ENCODE results near the gene ADSL.
A peak's percentile ranks its signal among the peaks of the same experiment; 100 is the strongest.

ADSL gene

DNA sequence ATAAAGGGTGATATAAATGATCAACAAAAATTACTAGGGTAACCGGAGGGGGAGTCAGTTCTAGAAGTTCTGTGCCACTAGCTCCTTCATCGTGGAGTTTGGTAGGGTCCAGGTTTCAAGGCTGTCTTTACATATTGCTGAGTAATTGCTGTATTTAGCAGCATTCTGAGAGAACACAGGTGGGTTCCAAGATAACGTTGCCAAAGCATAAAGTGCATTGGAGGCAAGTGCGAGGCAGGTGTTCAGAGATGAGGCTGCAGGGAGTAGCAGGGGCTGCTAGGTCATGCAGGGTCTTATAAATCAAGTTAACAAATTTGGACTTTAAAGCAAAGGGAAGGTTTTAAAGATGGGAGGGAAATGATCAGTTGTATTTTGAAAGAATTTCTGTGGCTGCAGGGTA is 41.9 kb downstream of the ADSL start:
- Histone ChIP-seq H3K27ac (ENCODE audit: low read length) (no peak overlapping the region), H3K4me3 (ENCODE audit: low read length) (no peak overlapping the region), H3K27me3 (ENCODE audit: control insufficient read depth, insufficient read depth, low read length) (no peaks in the 10 kb centered on the region), H3K4me1 (ENCODE audit: control insufficient read depth, insufficient read depth, low read length) (no peaks in the 10 kb centered on the region), H3K9me3 (ENCODE audit: control insufficient read depth, insufficient read depth, low read length) (no peaks in the 10 kb centered on the region), H3K36me3 (ENCODE audit: control insufficient read depth, insufficient read depth, low read length) (no peaks in the 10 kb centered on the region)
- DNase-seq (ENCODE audit: low read depth, low spot score), result no peak
- WGBS (ENCODE audit: insufficient coverage, insufficient read length), result no CpG with 5 or more reads among the region's 4 CpGs

DNA sequence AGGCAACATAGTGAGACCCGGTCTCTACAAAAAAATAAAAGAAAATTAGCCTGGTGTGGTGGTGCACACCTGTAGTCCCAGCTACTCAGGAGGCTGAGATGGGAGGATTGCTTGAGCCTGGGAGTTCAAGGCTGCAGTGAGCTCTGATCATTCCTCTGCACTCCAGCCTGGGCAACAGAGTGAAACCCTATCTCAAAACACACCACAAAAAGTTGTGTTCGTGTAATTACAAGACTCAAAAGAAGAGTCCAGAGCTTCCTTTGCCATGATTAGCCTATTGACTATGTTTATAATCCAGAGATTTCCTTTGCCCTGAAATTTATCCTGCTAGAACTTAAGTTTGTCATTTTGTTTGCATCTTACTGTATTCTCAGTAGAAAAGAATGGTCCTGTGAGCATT is 45.1 kb downstream of the ADSL start:
- no peaks in the 10 kb centered on the region for H3K4me1 ChIP-seq (ENCODE audit: control insufficient read depth, insufficient read depth, low read length)
- no CpG with 5 or more reads among the region's 2 CpGs for WGBS (ENCODE audit: insufficient coverage, insufficient read length)
- DNase-seq (ENCODE audit: low read depth, low spot score), result no peak
- H3K27me3 ChIP-seq (ENCODE audit: control insufficient read depth, insufficient read depth, low read length), result no peaks in the 10 kb centered on the region
- H3K4me3 ChIP-seq (ENCODE audit: low read length), result no peak overlapping the region
- H3K9me3 ChIP-seq (ENCODE audit: control insufficient read depth, insufficient read depth, low read length), result no peaks in the 10 kb centered on the region
- H3K27ac ChIP-seq (ENCODE audit: low read length), result no peak overlapping the region
- no peaks in the 10 kb centered on the region for H3K36me3 ChIP-seq (ENCODE audit: control insufficient read depth, insufficient read depth, low read length)

DNA sequence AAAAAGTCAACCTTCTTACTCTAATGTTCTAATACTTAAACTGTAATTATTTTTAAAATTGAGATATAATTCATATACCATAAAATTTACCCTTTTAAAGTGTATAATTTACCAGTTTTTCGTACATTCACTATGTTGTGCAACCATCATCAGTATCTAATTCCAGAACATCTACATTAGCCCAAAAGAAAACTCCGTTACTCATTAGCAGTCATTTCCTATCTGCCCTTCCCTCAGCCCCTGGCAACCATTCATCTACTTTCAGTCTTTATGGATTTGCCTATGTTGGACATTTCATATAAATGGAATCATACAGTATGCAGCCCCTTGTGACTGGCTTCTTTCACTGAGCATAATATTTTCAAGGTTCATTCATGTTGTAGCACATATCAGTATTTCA is 46.3 kb downstream of the ADSL start:
- Histone ChIP-seq H3K27ac (ENCODE audit: low read length) (no peak overlapping the region), H3K36me3 (ENCODE audit: control insufficient read depth, insufficient read depth, low read length) (no peaks in the 10 kb centered on the region), H3K9me3 (ENCODE audit: control insufficient read depth, insufficient read depth, low read length) (no peaks in the 10 kb centered on the region), H3K4me1 (ENCODE audit: control insufficient read depth, insufficient read depth, low read length) (no peaks in the 10 kb centered on the region), H3K4me3 (ENCODE audit: low read length) (no peak overlapping the region), H3K27me3 (ENCODE audit: control insufficient read depth, insufficient read depth, low read length) (no peaks in the 10 kb centered on the region)
- no CpG with 5 or more reads among the region's 2 CpGs for WGBS (ENCODE audit: insufficient coverage, insufficient read length)
- no peak for DNase-seq (ENCODE audit: low read depth, low spot score)

DNA sequence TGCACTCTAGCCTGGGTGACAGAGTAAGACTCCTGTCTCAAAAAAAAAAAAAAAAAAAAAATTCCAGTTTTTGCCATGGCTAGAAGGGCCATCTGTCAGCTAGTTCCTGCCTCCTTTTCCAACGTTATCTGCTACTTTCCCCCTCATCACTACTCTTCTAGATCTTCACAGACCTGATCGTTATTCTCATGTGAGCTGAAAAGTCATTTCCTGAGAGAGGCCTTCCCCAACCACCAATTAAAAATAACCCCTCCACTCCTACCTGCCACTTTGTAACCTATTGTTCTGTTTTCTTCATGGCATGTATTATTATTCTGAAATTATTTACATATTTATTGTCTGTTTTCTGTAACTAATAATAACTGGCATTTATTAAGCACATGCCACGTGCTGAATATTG is 48.3 kb downstream of the ADSL start:
- no peaks in the 10 kb centered on the region for H3K36me3 ChIP-seq (ENCODE audit: control insufficient read depth, insufficient read depth, low read length)
- DNase-seq (ENCODE audit: low read depth, low spot score), result no peak
- no peak overlapping the region for H3K27ac ChIP-seq (ENCODE audit: low read length)
- H3K27me3 ChIP-seq (ENCODE audit: control insufficient read depth, insufficient read depth, low read length), result no peaks in the 10 kb centered on the region
- no peaks in the 10 kb centered on the region for H3K4me1 ChIP-seq (ENCODE audit: control insufficient read depth, insufficient read depth, low read length)
- H3K9me3 ChIP-seq (ENCODE audit: control insufficient read depth, insufficient read depth, low read length), result no peaks in the 10 kb centered on the region
- H3K4me3 ChIP-seq (ENCODE audit: low read length), result no peak overlapping the region
- no CpG with 5 or more reads among the region's 3 CpGs for WGBS (ENCODE audit: insufficient coverage, insufficient read length)

DNA sequence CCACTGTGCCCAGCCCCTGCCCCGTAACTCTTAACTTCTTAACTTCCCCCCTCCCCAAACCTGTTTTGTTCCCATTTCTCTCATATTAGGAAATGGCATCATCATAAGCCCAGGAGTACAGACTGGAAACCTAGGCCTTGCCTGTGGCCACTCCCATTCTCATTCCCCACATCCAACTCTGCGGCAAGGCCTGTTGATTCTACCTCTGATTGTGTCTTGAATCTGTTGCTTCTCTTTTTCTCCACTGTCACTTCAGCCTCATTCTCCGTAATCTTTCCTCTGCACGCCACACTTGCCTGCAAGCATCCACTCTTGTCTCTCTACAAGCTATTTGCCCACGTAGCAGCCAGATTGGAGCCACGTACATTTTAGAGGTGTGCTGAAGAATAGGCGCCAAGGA is 49.3 kb downstream of the ADSL start:
- H3K4me1 ChIP-seq (ENCODE audit: control insufficient read depth, insufficient read depth, low read length), result no peaks in the 10 kb centered on the region
- no peaks in the 10 kb centered on the region for H3K9me3 ChIP-seq (ENCODE audit: control insufficient read depth, insufficient read depth, low read length)
- no peak overlapping the region for H3K27ac ChIP-seq (ENCODE audit: low read length)
- no peak overlapping the region for H3K4me3 ChIP-seq (ENCODE audit: low read length)
- no peak for DNase-seq (ENCODE audit: low read depth, low spot score)
- no peaks in the 10 kb centered on the region for H3K36me3 ChIP-seq (ENCODE audit: control insufficient read depth, insufficient read depth, low read length)
- WGBS (ENCODE audit: insufficient coverage, insufficient read length), result no CpG with 5 or more reads among the region's 7 CpGs
- no peaks in the 10 kb centered on the region for H3K27me3 ChIP-seq (ENCODE audit: control insufficient read depth, insufficient read depth, low read length)

DNA sequence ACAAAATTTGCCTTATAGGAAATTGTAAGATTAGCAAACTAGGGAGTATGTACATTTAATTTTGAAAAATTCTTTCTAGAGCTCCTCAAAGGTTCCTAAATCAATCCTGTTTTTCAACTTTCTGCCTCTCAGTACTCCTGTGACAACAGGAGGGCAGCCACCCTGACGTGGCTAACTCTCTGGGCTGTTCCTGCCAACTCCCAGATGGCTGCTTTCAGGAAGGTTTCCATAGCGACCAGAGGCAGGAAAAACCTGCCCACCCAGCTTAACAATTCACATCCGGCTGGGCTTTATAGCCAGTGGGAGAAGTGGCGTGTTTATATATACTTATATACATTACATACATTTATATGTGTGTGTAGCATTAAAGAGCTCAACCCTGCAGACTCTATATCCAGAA is 50.6 kb downstream of the ADSL start:
- Histone ChIP-seq H3K9me3 (ENCODE audit: control insufficient read depth, insufficient read depth, low read length) (no peaks in the 10 kb centered on the region), H3K27me3 (ENCODE audit: control insufficient read depth, insufficient read depth, low read length) (no peaks in the 10 kb centered on the region), H3K4me1 (ENCODE audit: control insufficient read depth, insufficient read depth, low read length) (no peaks in the 10 kb centered on the region), H3K27ac (ENCODE audit: low read length) (no peak overlapping the region), H3K36me3 (ENCODE audit: control insufficient read depth, insufficient read depth, low read length) (peaks cover under 1% of the 10 kb centered on the region; the same call in 1 of the 2 replicates), H3K4me3 (ENCODE audit: low read length) (no peak overlapping the region)
- no CpG with 5 or more reads among the region's 4 CpGs for WGBS (ENCODE audit: insufficient coverage, insufficient read length)
- peak; percentile 35 for DNase-seq (ENCODE audit: low read depth, low spot score)

DNA sequence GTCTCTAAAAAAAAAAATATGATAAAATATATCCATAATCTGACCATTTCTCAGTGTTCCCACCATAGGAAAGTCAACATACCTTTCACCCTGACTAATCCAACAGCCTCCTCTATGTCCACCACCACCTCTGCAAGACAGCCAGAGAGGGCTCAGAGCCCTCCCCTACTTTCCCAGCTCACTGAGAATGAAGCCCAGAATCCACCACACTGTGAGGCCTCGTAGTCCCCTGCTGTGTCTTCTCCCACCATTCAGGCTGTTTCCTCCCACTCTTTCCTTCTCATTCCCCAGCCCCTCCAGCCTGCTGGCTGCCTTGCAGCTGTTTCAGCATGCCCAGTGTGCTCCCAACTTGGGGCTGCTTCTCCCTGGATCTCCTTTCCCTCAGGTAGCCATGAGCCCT is 51.1 kb downstream of the ADSL start:
- H3K9me3 ChIP-seq (ENCODE audit: control insufficient read depth, insufficient read depth, low read length), result no peaks in the 10 kb centered on the region
- no peak for DNase-seq (ENCODE audit: low read depth, low spot score)
- H3K27ac ChIP-seq (ENCODE audit: low read length), result no peak overlapping the region
- no peaks in the 10 kb centered on the region for H3K4me1 ChIP-seq (ENCODE audit: control insufficient read depth, insufficient read depth, low read length)
- H3K4me3 ChIP-seq (ENCODE audit: low read length), result no peak overlapping the region
- WGBS (ENCODE audit: insufficient coverage, insufficient read length), result no CpG with 5 or more reads among the region's 1 CpG
- no peaks in the 10 kb centered on the region for H3K27me3 ChIP-seq (ENCODE audit: control insufficient read depth, insufficient read depth, low read length)
- H3K36me3 ChIP-seq (ENCODE audit: control insufficient read depth, insufficient read depth, low read length), result peaks cover 2% of the 10 kb centered on the region; the same call in 1 of the 2 replicates

DNA sequence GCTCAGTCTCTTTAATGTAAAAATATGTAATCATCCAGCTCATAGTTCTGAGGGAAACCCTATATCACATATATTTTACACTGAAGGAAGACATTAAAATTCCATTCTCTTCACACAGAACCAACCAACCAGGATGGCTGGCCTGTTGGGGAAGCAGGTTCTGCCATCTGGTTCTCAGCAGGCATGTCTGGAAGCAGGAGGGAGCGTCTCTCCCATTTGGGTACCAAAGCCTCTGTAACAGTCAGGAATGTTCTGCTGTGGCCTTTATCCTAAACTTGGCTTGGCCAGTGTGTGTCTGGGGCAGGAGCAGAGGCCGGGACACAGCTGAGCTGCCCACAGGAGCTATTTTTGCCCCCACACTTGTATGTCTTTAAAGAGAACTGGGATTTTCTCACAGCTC is 53.3 kb downstream of the ADSL start:
- Histone ChIP-seq H3K36me3 (ENCODE audit: control insufficient read depth, insufficient read depth, low read length) (peaks cover 2% of the 10 kb centered on the region; the same call in 1 of the 2 replicates), H3K4me3 (ENCODE audit: low read length) (no peak overlapping the region), H3K27ac (ENCODE audit: low read length) (no peak overlapping the region), H3K9me3 (ENCODE audit: control insufficient read depth, insufficient read depth, low read length) (no peaks in the 10 kb centered on the region), H3K27me3 (ENCODE audit: control insufficient read depth, insufficient read depth, low read length) (no peaks in the 10 kb centered on the region), H3K4me1 (ENCODE audit: control insufficient read depth, insufficient read depth, low read length) (no peaks in the 10 kb centered on the region; the same call in 1 of the 2 replicates)
- DNase-seq (ENCODE audit: low read depth, low spot score), result no peak
- WGBS (ENCODE audit: insufficient coverage, insufficient read length), result no CpG with 5 or more reads among the region's 2 CpGs

DNA sequence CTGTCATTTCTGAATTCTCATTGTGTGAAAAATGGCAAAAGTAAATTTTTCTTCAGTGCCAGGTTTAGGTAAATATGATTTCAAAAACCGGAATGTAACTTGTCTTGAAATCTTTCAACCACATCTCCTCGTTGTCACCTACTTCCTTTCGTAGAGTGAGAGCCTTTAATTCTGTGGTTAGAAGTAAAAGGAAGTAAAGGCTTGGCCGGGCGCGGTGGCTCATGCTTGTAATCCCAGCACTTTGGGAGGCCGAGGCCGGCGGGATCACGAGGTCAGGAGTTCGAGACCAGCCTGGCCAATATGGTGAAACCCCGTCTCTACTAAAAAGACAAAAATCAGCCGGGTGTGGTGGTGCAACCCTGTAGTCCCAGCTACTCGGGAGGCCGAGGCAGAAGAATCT is 53.9 kb downstream of the ADSL start:
- no peak overlapping the region for H3K4me3 ChIP-seq (ENCODE audit: low read length)
- no peaks in the 10 kb centered on the region for H3K9me3 ChIP-seq (ENCODE audit: control insufficient read depth, insufficient read depth, low read length)
- peaks cover 7% of the 10 kb centered on the region; the same call in 1 of the 2 replicates for H3K36me3 ChIP-seq (ENCODE audit: control insufficient read depth, insufficient read depth, low read length)

DNA sequence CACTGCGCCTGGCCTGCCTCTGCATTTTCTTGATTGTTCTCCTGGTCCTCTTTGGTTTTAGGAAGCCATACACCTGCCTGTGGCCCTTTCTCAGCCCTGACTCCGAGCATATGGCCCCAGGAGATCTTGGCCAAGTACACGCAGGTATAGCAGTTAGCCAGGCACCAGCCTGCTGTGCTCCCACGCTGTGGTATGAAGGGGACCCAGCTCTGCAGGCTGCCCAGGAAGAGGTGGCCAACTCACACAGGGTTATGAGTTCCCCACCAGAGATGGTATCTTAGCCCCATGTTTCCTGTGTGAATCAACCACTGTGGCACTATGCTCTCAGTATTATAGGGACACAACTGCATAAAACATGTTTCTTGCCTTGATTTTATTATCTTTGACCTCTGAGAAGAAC is 55.2 kb downstream of the ADSL start:
- no peaks in the 10 kb centered on the region for H3K9me3 ChIP-seq (ENCODE audit: control insufficient read depth, insufficient read depth, low read length)
- no peak overlapping the region for H3K4me3 ChIP-seq (ENCODE audit: low read length)
- H3K4me1 ChIP-seq (ENCODE audit: control insufficient read depth, insufficient read depth, low read length), result no peaks in the 10 kb centered on the region; the same call in 1 of the 2 replicates
- DNase-seq (ENCODE audit: low read depth, low spot score), result no peak
- no peaks in the 10 kb centered on the region for H3K27me3 ChIP-seq (ENCODE audit: control insufficient read depth, insufficient read depth, low read length)
- no CpG with 5 or more reads among the region's 4 CpGs for WGBS (ENCODE audit: insufficient coverage, insufficient read length)
- H3K36me3 ChIP-seq (ENCODE audit: control insufficient read depth, insufficient read depth, low read length), result peaks cover 14% of the 10 kb centered on the region
- H3K27ac ChIP-seq (ENCODE audit: low read length), result no peak overlapping the region

More for the DNA sequence above, 53.9 kb downstream of the ADSL start:
- WGBS (ENCODE audit: insufficient coverage, insufficient read length), result no CpG with 5 or more reads among the region's 15 CpGs
- Histone ChIP-seq H3K27ac (ENCODE audit: low read length) (no peak overlapping the region), H3K4me1 (ENCODE audit: control insufficient read depth, insufficient read depth, low read length) (no peaks in the 10 kb centered on the region; the same call in 1 of the 2 replicates), H3K27me3 (ENCODE audit: control insufficient read depth, insufficient read depth, low read length) (no peaks in the 10 kb centered on the region)
- no peak for DNase-seq (ENCODE audit: low read depth, low spot score)

DNA sequence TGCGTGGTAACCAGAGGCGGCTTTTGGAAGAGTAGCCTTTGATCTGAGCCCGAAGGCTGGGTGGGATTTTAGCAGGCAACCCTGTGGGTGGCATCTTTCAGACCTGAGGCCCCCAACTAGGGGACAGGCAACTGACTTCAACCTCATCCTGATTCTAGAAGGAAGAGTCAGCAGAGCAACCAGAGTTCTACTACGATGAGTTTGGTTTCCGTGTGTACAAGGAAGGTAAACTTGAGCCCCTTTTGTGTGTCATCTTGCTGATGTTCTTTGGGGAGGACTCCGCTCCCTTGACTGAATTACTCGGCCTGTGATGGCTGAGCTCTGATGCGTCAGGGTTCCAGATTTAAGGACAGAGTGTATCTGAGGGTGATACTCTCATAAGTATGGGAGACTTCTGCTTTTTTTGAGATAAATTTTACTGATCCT is 55.7 kb downstream of the ADSL start:
- Histone ChIP-seq H3K4me1 (ENCODE audit: control insufficient read depth, insufficient read depth, low read length) (no peaks in the 10 kb centered on the region; the same call in 1 of the 2 replicates), H3K27ac (ENCODE audit: low read length) (no peak overlapping the region), H3K9me3 (ENCODE audit: control insufficient read depth, insufficient read depth, low read length) (no peaks in the 10 kb centered on the region), H3K27me3 (ENCODE audit: control insufficient read depth, insufficient read depth, low read length) (no peaks in the 10 kb centered on the region), H3K36me3 (ENCODE audit: control insufficient read depth, insufficient read depth, low read length) (peaks cover 19% of the 10 kb centered on the region), H3K4me3 (ENCODE audit: low read length) (no peak overlapping the region)
- no CpG with 5 or more reads among the region's 8 CpGs for WGBS (ENCODE audit: insufficient coverage, insufficient read length)
- no peak for DNase-seq (ENCODE audit: low read depth, low spot score)
